Gastroesophageal sphincter (tissue), 3 donors: ENCODE data around the gene RPS27L.

Experiments used
- EP300 ChIP-seq: sonication (generic); formaldehyde crosslinking; IDR thresholded peaks from one replicate; pipeline ENCODE4 v1.6.1; 2017; ENCODE audit warnings: antibody characterized with exemption, mild to moderate bottlenecking
- POLR2A ChIP-seq, 2 donors: fragments of 450-650 bp; IDR thresholded peaks; one replicate each; pipeline ENCODE4 v1.6.1; 2017; ENCODE audit warnings: antibody characterized with exemption in 2 of 2, mild to moderate bottlenecking in 2 of 2, moderate library complexity in 1 of 2
- POLR2AphosphoS5 ChIP-seq: sonication (generic); formaldehyde crosslinking; IDR thresholded peaks from one replicate; pipeline ENCODE4 v1.6.1; 2017; ENCODE audit warnings: antibody characterized with exemption
- TF ChIP-seq, protein P1 (sequence below), 4 experiments: fragments of 200-600 bp in 2 of 4; fragments of 450-650 bp in 2 of 4; sonication (generic) in 1 of 4; IDR thresholded peaks; one replicate each; pipeline ENCODE4 v1.5.1; 2017 to 2019; ENCODE audit warnings: antibody characterized with exemption in 4 of 4, mild to moderate bottlenecking in 2 of 4, moderate library complexity in 2 of 4

DNA sequence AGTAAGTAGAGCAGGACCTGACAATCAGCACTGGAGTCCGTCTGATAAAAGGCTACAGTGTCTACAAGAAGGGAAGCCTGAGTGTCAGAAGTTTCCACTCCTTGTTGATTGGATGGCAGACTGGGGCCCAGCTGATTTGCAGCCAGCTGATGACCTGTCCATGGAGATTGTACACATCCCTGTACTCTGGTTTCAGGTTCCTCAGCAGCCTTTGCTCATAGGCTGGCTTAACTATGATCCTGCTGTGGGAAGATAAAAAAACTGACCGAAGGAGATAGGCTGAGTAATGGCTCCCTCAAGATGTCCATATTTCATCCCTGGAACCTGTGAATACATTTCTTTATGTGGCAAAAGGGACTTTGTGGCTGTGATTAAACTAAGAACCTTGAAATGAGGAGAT, 47.4 kb downstream of the RPS27L start:
- TF ChIP-seq, protein P1, sequence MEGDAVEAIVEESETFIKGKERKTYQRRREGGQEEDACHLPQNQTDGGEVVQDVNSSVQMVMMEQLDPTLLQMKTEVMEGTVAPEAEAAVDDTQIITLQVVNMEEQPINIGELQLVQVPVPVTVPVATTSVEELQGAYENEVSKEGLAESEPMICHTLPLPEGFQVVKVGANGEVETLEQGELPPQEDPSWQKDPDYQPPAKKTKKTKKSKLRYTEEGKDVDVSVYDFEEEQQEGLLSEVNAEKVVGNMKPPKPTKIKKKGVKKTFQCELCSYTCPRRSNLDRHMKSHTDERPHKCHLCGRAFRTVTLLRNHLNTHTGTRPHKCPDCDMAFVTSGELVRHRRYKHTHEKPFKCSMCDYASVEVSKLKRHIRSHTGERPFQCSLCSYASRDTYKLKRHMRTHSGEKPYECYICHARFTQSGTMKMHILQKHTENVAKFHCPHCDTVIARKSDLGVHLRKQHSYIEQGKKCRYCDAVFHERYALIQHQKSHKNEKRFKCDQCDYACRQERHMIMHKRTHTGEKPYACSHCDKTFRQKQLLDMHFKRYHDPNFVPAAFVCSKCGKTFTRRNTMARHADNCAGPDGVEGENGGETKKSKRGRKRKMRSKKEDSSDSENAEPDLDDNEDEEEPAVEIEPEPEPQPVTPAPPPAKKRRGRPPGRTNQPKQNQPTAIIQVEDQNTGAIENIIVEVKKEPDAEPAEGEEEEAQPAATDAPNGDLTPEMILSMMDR (IDR thresholded peaks at IDR 0.05) = no peak
- TF ChIP-seq POLR2A (IDR thresholded peaks at IDR 0.05) = no peak
- TF ChIP-seq POLR2AphosphoS5 = no peak
- no peak for TF ChIP-seq EP300
